A549 treated with GW870086 at 1 μM for 4 hours (cell line): Measurements from ENCODE around the gene COX6B2. TPM values are rescaled to one million over a fixed set of nuclear protein-coding genes. Genes with fewer than 3 reads are reported as not detected.

Experiments
- total RNA-seq: library from RNA; stranded (reverse); fragments of 200-300 nt; extraction: Qiagen RNA extraction; gene quantifications from 5 replicates; pipeline ENCODE4 v1.2.3, GENCODE V29; 2022; ENCODE audit warnings: low read depth

The COX6B2 gene, protein sequence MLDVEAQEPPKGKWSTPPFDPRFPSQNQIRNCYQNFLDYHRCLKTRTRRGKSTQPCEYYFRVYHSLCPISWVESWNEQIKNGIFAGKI
- 0.57 to 1.2 TPM (median 0.81 TPM) in 5 replicates for total RNA-seq

DNA sequence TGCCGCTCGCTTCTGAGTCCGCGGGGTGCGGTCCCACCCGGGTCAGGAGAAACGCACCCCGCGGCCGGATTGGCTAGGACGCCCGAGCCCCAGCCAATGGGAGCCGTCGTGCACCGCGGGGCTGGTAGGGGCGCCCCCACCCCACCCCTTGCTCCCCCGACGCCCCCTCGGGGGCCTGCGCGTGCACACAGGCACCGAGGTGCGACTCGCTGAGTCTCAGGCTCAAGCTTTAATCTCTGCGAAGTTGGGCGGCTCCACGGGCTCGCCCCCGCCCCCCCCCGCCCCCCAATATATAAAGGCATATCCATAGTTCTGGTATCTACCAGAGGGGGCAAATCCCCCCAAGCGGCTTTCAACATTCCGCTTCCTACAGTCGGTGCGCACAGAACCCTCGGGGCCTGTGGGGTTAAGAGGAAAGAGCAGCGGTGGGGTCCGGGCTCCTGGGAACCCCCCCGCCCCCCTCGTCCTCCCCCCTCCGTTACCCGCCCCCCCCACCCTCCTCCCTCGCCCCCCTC, at the start of gene COX6B2:
TSS of gene COX6B2 (minus strand) at position 22 of the 515 bp plus-strand sequence. CDS start 198 bp downstream, outside the sequence.

DNA sequence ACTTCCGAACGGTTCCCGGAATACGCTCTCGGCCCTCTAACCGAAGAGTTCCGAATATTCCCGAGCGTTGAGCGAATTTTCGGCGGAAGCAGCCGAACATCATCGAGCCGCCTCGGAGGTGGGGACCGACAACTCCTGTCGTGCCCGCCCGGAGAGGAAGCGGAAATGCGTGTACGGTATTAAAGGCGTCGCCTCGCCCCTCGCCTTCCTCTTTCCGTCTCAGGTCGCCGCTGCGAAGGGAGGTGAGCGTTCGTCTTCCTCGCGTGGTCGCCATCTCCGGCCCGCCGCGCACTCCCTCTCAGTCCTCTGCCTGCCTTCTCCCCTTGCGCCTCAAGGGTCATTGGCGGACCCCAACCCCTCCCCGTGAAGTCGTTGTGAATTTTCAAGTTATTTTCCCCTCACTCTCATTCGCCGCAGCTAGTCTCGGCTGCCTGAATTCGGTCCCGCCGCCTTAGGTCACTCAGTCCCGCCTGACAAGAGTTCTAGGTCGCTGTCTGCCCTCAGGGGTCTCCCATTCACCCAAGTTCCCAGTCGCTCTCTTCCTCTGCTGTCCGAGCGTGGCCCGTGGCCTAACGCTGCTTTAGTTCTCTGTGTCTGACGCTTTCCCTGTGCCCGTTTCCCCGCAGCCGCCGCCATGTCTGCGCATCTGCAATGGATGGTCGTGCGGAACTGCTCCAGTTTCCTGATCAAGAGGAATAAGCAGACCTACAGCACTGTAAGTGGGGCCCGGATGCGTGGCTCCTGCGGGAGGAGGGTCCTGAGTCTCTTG, 31.4 kb upstream of the COX6B2 start, which contains the start of gene RPL28:
TSS of gene RPL28 (plus strand) at position 209 of the 769 bp plus-strand sequence. CDS start at position 635, 426 bp downstream.

DNA sequence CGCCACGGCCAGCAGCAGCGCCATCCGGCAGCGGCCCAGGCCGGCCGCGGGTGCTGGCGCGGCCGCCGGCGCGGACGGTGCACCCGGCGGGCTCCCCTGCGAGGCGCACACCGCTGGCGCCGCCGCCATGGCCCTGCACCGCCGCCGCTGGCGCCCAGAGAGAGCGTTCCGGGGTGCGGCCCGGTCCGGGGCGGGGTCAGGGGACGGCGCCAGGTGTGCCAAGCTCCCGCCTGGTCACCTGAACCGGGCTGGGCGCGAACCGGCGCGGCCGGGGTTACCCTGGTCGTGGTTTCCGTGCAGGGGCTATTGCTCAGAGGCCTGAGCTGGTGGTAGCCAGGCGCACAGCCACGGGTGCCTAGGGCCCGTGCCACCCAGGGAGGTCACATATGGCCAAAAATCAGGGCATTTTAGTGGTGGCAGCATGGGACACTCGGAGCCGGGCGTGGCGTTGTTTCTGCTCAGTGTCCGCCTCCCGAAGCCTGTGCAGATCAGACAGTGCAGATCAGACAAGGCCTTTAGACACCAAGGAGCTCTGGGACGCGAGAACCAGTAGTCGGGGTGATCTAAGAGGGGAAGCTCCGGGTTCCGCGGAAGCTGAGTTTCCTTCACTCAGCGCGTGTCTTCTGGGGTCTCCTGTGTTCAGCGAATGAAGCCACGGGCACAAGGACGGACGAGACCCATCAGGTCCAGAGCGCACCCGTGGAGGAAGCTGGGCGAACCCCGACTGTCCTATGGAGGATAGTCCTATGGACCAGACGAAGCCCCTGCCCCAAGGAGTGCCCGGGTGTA, 29.8 kb upstream of the COX6B2 start, which contains the start of gene TMEM238:
TSS of gene TMEM238 (minus strand) at position 162 of the 789 bp plus-strand sequence. CDS start at position 129, 33 bp downstream.

GRCh38 chr19:55376241-55376933, 21.9 kb upstream of the COX6B2 start, which contains the start of gene TMEM190:
TSS of gene TMEM190 (plus strand) at chr19:55376826. CDS start at chr19:55376854, 28 bp downstream.

DNA sequence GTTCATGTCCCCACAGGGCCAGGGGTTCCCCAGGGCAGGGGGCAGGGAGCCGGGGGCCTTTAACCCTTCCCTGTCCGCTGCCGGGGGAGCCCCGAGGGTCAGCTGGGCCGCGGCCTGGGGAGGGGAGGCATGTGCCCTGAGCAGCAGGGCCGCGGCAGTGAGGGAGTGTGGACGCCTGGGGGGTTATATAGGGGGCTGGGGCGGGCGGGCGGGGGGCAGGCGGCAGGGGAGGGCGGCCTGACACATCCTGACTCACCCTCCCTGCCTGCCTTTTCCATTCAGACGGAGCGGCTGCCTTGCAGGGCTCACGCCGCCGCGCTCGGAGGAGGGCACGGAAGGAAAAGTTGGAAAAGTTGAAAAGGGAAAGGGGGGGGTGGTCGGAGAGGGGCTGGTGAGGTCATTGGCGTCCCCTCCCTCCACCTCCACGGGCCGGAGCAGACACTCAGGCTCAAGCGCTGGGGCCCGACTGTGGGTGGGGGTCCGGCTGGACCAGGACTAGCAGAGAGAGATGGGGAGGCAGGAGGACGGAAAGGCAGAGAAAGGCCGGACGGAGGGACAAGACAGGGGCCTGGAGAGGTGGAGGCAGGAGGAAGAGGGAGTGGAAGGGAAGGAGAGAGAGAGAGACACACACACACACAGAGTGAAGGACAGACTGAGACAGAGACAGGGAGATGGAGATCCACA, 15.9 kb upstream of the COX6B2 start, which contains the start of gene IL11:
TSS of gene IL11 (minus strand) at position 159 of the 684 bp plus-strand sequence. CDS start at position 6, 153 bp downstream.

DNA sequence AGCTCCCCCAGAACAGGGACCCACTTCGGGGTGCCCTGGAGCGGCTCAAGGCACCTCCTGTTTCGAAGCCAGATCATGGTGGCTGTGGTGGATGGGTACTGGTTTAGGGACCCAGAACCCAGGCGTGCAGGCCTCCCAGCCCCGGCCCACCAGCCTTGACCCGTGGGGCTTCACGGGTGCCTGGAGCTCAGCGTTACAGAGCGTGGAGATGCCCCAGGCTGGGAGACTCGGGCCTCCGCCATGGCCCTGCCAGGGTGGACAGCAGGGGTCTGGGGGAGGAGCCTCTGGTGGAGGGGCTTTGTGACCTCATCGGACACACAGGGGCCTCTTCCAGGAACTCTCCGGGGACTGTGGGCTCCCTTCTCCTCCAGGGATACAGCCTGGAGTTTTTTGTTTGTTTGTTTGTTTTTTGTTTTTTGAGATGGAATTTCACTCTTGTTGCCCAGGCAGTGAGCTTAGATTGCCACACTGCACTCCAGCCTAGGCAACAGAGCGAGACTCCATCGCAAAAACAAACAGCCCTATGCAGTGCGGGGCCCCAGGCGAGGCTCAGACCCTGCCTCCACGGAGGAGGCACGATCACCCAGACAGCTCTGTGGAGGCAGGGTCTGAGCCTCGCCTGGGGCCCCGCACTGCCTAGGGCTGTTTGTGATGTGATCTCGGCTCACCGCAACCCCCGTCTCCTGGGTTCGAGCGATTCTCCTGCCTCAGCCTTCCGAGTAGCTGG, 8.6 kb upstream of the COX6B2 start, which contains the start of gene GARIN5B:
TSS of gene GARIN5B (minus strand) at position 271 of the 727 bp plus-strand sequence. CDS start at position 77, 194 bp downstream.

GRCh38 chr19:55339105-55339888, 15.2 kb downstream of the COX6B2 start, which contains the start of gene KMT5C:
TSS of gene KMT5C (plus strand) at chr19:55339876. CDS start at chr19:55341937, 2,061 bp downstream.

DNA sequence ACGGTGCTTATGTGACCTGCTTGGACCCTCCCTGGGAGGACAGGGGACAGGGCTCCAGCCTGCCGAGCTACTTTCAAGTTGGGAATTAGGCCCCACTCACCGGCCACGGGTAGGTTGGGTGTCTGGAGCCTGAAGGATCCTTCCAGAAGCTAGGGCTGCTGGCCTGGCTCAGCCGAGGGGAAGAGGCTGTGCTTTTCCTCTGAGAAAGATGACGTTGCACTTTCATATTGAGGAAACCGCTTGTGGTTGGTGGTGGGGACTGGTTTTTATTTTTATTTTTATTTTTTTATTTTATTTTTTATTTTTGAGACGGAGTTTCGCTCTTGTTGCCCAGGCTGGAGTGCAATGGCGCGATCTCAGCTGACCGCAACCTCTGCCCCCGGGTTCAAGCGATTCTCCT, 29.3 kb downstream of the COX6B2 start, which contains the start of gene TMEM150B:
TSS of gene TMEM150B (minus strand) at position 170 of the 400 bp plus-strand sequence. CDS start 4,305 bp downstream, outside the sequence.

Other genes with a start within 250 kb of the COX6B2 start
- gene PPP1R12C, start 237.1 kb downstream of the COX6B2 start, total RNA-seq, result 55.9 to 88.0 TPM (median 82.4 TPM) in 5 replicates
- 115 to 148 TPM (median 130 TPM) in 5 replicates for gene TNNT1, start 205.5 kb downstream of the COX6B2 start, total RNA-seq
- gene TNNI3, start 197.0 kb downstream of the COX6B2 start, total RNA-seq, result 5.9 to 9.6 TPM (median 8.0 TPM) in 5 replicates
- 3.7 to 7.7 TPM (median 5.7 TPM) in 5 replicates for gene DNAAF3, start 188.1 kb downstream of the COX6B2 start, total RNA-seq
- 1.9 to 4.8 TPM (median 4.0 TPM) in 5 replicates for gene SYT5, start 174.4 kb downstream of the COX6B2 start, total RNA-seq
- 2.7 to 5.3 TPM (median 5.1 TPM) in 5 replicates for gene PTPRH, start 145.2 kb downstream of the COX6B2 start, total RNA-seq
- 3.1 to 5.3 TPM (median 4.1 TPM) in 5 replicates for gene TMEM86B, start 126.0 kb downstream of the COX6B2 start, total RNA-seq
- gene PPP6R1, start 95.7 kb downstream of the COX6B2 start, total RNA-seq, result 84.5 to 118 TPM (median 109 TPM) in 5 replicates
- gene HSPBP1, start 74.6 kb downstream of the COX6B2 start, total RNA-seq, result 120 to 145 TPM (median 138 TPM) in 5 replicates
- gene BRSK1, start 70.7 kb downstream of the COX6B2 start, total RNA-seq, result 2.5 to 4.3 TPM (median 4.1 TPM) in 5 replicates
- not detected in 5 replicates for gene TMEM150B, start 29.4 kb downstream of the COX6B2 start, total RNA-seq
- 3.7 to 7.5 TPM (median 5.9 TPM) in 5 replicates for gene KMT5C, start 14.8 kb downstream of the COX6B2 start, total RNA-seq
- gene GARIN5B, start 8.5 kb upstream of the COX6B2 start, total RNA-seq, result 0.08 to 0.33 TPM (median 0.13 TPM) in 5 replicates
- 14.5 to 19.3 TPM (median 18.6 TPM) in 5 replicates for gene IL11, start 15.7 kb upstream of the COX6B2 start, total RNA-seq
- gene TMEM190, start 22.1 kb upstream of the COX6B2 start, total RNA-seq, result 0.94 to 2.2 TPM (median 1.7 TPM) in 5 replicates
- 2.8 to 9.2 TPM (median 7.0 TPM) in 5 replicates for gene TMEM238, start 29.6 kb upstream of the COX6B2 start, total RNA-seq
- gene RPL28, start 31.2 kb upstream of the COX6B2 start, total RNA-seq, result 2,491 to 3,078 TPM (median 2,623 TPM) in 5 replicates
- gene UBE2S, start 53.1 kb upstream of the COX6B2 start, total RNA-seq, result 343 to 483 TPM (median 443 TPM) in 5 replicates
- gene SHISA7, start 88.6 kb upstream of the COX6B2 start, total RNA-seq, result not detected in 5 replicates
- 51.3 to 61.4 TPM (median 58.4 TPM) in 5 replicates for gene ISOC2, start 106.9 kb upstream of the COX6B2 start, total RNA-seq
- not detected in 5 replicates for gene C19orf85, start 110.0 kb upstream of the COX6B2 start, total RNA-seq
- 4.5 to 7.2 TPM (median 6.7 TPM) in 5 replicates for gene ZNF628, start 121.9 kb upstream of the COX6B2 start, total RNA-seq
- 34.8 to 57.0 TPM (median 55.0 TPM) in 5 replicates for gene NAT14, start 130.5 kb upstream of the COX6B2 start, total RNA-seq
- 0.35 to 0.82 TPM (median 0.57 TPM) in 5 replicates for gene SSC5D, start 133.7 kb upstream of the COX6B2 start, total RNA-seq
- 1.3 to 2.3 TPM (median 1.8 TPM) in 5 replicates for gene SBK2, start 182.4 kb upstream of the COX6B2 start, total RNA-seq
- gene SBK3, start 190.8 kb upstream of the COX6B2 start, total RNA-seq, result 1.3 to 1.9 TPM (median 1.6 TPM) in 5 replicates
- gene ZNF579, start 226.1 kb upstream of the COX6B2 start, total RNA-seq, result 20.1 to 37.6 TPM (median 28.4 TPM) in 5 replicates
- gene FIZ1, start 244.8 kb upstream of the COX6B2 start, total RNA-seq, result 20.5 to 24.3 TPM (median 23.6 TPM) in 5 replicates
- 12.5 to 17.5 TPM (median 16.0 TPM) in 5 replicates for gene ZNF524, start 245.6 kb upstream of the COX6B2 start, total RNA-seq